B cell (primary cell): ENCODE measurements around the gene ACP7. TPM values are rescaled to one million over a fixed set of nuclear protein-coding genes. Genes with fewer than 3 reads are reported as not detected.
"Not testable (repeated sequence)": the region's sequence is repeated elsewhere in the genome, so short reads cannot be mapped to it uniquely, and the experiment has no call there.

Source experiments
- ATAC-seq: fragments of 200-7000 bp; cut with Tn5 transposase; one replicate; pipeline ENCODE4 v1.10.0; 2021; ENCODE audit warnings: low read depth, mild to moderate bottlenecking, moderate number of reproducible peaks, moderate library complexity
- CTCF ChIA-PET: fragments of 350-600 bp; sonication (Branson Sonifier 250); formaldehyde crosslinking; loops from one replicate; lab custom pipeline; 2021; ENCODE audit warnings: antibody characterized with exemption, inconsistent platforms; lab: Charles Lee
- POLR2A ChIA-PET: fragments of 350-600 bp; sonication (Branson Sonifier 250); formaldehyde crosslinking; loops from one replicate; lab custom pipeline; 2021; ENCODE audit warnings: antibody characterized with exemption; lab: Charles Lee
- DNase-seq: peaks from one replicate; pipeline ENCODE4 v3.0.0; 2013
- H2AFZ ChIP-seq: 2 replicates; pipeline ENCODE4 v1.6.1; 2012; ENCODE audit warnings: mild to moderate bottlenecking, low read depth, low read length; ENCODE audit not compliant: insufficient read depth, poor library complexity, severe bottlenecking
- H3K27ac ChIP-seq, 2 donors: 1 replicate in 1 of 2; 2 replicates in 1 of 2; pipeline ENCODE4 v1.5.1; 2012 to 2013; ENCODE audit warnings: low read length in 2 of 2, mild to moderate bottlenecking in 2 of 2, moderate library complexity in 1 of 2
- H3K27me3 ChIP-seq, 4 experiments: fragments of 200-600 bp in 1 of 4; sonication (generic) in 1 of 4; replicated peaks in 1 of 4; 1 replicate in 2 of 4; 2 replicates in 2 of 4; pipeline versions ENCODE4 v1.6.1 to v1.7.0; 2013 to 2016; ENCODE audit warnings: low read length in 3 of 4, mild to moderate bottlenecking in 2 of 4, mixed read lengths in 1 of 4, moderate library complexity in 1 of 4; ENCODE audit not compliant: insufficient read depth in 4 of 4, control insufficient read depth in 3 of 4; ENCODE audit errors: control extremely low read depth in 1 of 4
- H3K36me3 ChIP-seq, 2 experiments: replicated peaks in 1 of 2; 1 replicate in 1 of 2; 2 replicates in 1 of 2; pipeline versions ENCODE4 v1.6.1 to v1.7.1; 2013; ENCODE audit warnings: low read length in 1 of 2; ENCODE audit not compliant: insufficient read depth in 2 of 2, control insufficient read depth in 1 of 2; ENCODE audit errors: control extremely low read depth in 1 of 2, extremely low read depth in 1 of 2
- H3K4me1 ChIP-seq, 2 donors: fragments of 200-600 bp in 1 of 2; sonication (generic) in 1 of 2; 1 replicate in 1 of 2; 2 replicates in 1 of 2; pipeline versions ENCODE4 v1.5.1 to v1.6.1; 2013 to 2017; ENCODE audit warnings: low read length in 2 of 2; ENCODE audit not compliant: control insufficient read depth in 2 of 2, insufficient read depth in 2 of 2
- H3K4me2 ChIP-seq: replicated peaks from 2 replicates; pipeline ENCODE3; 2012; ENCODE audit warnings: mild to moderate bottlenecking, low read depth, low read length; ENCODE audit not compliant: poor library complexity, severe bottlenecking
- H3K4me3 ChIP-seq, 5 experiments: fragments of 200-600 bp in 1 of 5; sonication (generic) in 1 of 5; 1 replicate in 3 of 5; 2 replicates in 2 of 5; pipeline versions ENCODE4 v1.5.1 to v1.7.0; 2011 to 2016; ENCODE audit warnings: low read length in 4 of 5, mild to moderate bottlenecking in 4 of 5, low read depth in 2 of 5, control low read depth in 1 of 5, moderate library complexity in 1 of 5; ENCODE audit not compliant: insufficient read depth in 1 of 5; ENCODE audit errors: control extremely low read depth in 1 of 5, extremely low read depth in 1 of 5
- H3K79me2 ChIP-seq: fragments of 200-600 bp; sonication (generic); one replicate; pipeline ENCODE4 v1.6.0; 2016; ENCODE audit warnings: low read length; ENCODE audit not compliant: control insufficient read depth, insufficient read depth
- H3K9ac ChIP-seq: fragments of 200-600 bp; sonication (generic); 2 replicates; pipeline ENCODE4 v1.6.1; 2017; ENCODE audit warnings: mild to moderate bottlenecking, low read length, moderate library complexity
- H3K9me3 ChIP-seq, 3 donors: one replicate each; pipeline versions ENCODE4 v1.6.1 to v1.7.1; 2013; ENCODE audit warnings: low read length in 2 of 3; ENCODE audit not compliant: control insufficient read depth in 2 of 3, insufficient read depth in 1 of 3; ENCODE audit errors: control extremely low read depth in 1 of 3
- H4K20me1 ChIP-seq: 2 replicates; pipeline ENCODE4 v1.6.0; 2012; ENCODE audit warnings: mild to moderate bottlenecking, low read length; ENCODE audit not compliant: insufficient read depth, control insufficient read depth, poor library complexity, severe bottlenecking
- H3K27ac Mint-ChIP-seq: one replicate; pipeline ENCODE4 v1.8.0; 2021; ENCODE audit warnings: mixed read lengths
- H3K27me3 Mint-ChIP-seq: one replicate; pipeline ENCODE4 v1.8.0; 2021; ENCODE audit warnings: mixed read lengths
- H3K4me1 Mint-ChIP-seq: one replicate; pipeline ENCODE4 v1.8.0; 2021; ENCODE audit warnings: mixed read lengths
- H3K4me3 Mint-ChIP-seq: one replicate; pipeline ENCODE4 v1.8.0; 2021; ENCODE audit warnings: mixed read lengths
- H3K9me3 Mint-ChIP-seq: one replicate; pipeline ENCODE4 v1.8.0; 2022; ENCODE audit warnings: mixed read lengths; ENCODE audit not compliant: insufficient read depth
- CTCF ChIP-seq: fragments of 200-600 bp; IDR thresholded peaks from one replicate; pipeline ENCODE4 v1.8.0; 2022; ENCODE audit warnings: antibody characterized with exemption, mild to moderate bottlenecking
- EZH2 ChIP-seq: IDR thresholded peaks from 2 replicates; pipeline ENCODE4 v1.6.1; 2012; ENCODE audit warnings: borderline replicate concordance, low read depth, mild to moderate bottlenecking, moderate library complexity, low read length; ENCODE audit not compliant: insufficient read depth, poor library complexity, severe bottlenecking
- WGBS: methylation state at CpG from one replicate; pipeline ENCODE4 v1.1.5; 2013; ENCODE audit warnings: missing lambda C conversion rate; ENCODE audit not compliant: insufficient coverage; 5-methylcytosine and 5-hydroxymethylcytosine counted together
- intact Hi-C: fragments of 100-400 bp; cut with micrococcal nuclease; formaldehyde crosslinking; loops from one replicate; pipeline ENCODE4 v1.10.0; 2022
- polyA plus RNA-seq: library from polyadenylated mRNA; depleted of rRNA; stranded (reverse); fragments of >200 nt; gene quantifications from 2 replicates; pipeline ENCODE4 v1.2.3, GENCODE V29; 2012
- total RNA-seq, 2 donors: library from RNA; stranded (reverse); fragments of 120-200 nt in 1 of 2; gene quantifications; 1 replicate in 1 of 2; 2 replicates in 1 of 2; pipeline versions ENCODE4 v1.2.3 to v1.2.4, GENCODE V29; 2013 to 2022

Gene ACP7
- total and polyA plus RNA-seq, 2 donors (not counting 1 experiment from before 2014, with no cell fraction given) = not detected

- no peaks in the 10 kb centered on the region for H3K79me2 ChIP-seq
- Mint-ChIP-seq H3K27me3 (peaks cover 15% of the 10 kb centered on the region), H3K9me3 (no peaks in the 10 kb centered on the region), H3K4me1 (no peaks in the 10 kb centered on the region), H3K4me3 (no peak overlapping the region), H3K27ac (no peak overlapping the region)
- intact Hi-C loops = no loop called here
- H3K4me3 ChIP-seq = no peak overlapping the region
- H3K4me1 ChIP-seq = no peaks in the 10 kb centered on the region
- no peaks in the 10 kb centered on the region for H3K36me3 ChIP-seq
- no peak for TF ChIP-seq CTCF
- TF ChIP-seq EZH2 = no peak
- ChIA-PET CTCF (no interaction called here), POLR2A (no interaction called here)
- H3K9ac ChIP-seq = no peak overlapping the region
- no peak for ATAC-seq
- H2AFZ ChIP-seq = no peak overlapping the region
- H3K4me2 ChIP-seq = no peak overlapping the region
- H3K9me3 ChIP-seq = no peaks in the 10 kb centered on the region
- H4K20me1 ChIP-seq = no peaks in the 10 kb centered on the region
- no peaks in the 10 kb centered on the region for H3K27me3 ChIP-seq
- no peak for DNase-seq
- H3K27ac ChIP-seq = no peak overlapping the region
- no CpG with 5 or more reads among the region's 3 CpGs for WGBS
Measured at GRCh38 chr19:39065928-39066327, 18.2 kb upstream of the ACP7 start.

GRCh38 chr19:39067104-39067503, 17.1 kb upstream of the ACP7 start:
- POLR2A ChIA-PET = no interaction called here
- TF ChIP-seq EZH2 = no peak
- no peak for TF ChIP-seq CTCF
- Histone ChIP-seq H3K4me2 (no peak overlapping the region), H4K20me1 (no peaks in the 10 kb centered on the region), H3K4me1 (no peaks in the 10 kb centered on the region), H3K36me3 (no peaks in the 10 kb centered on the region), H2AFZ (no peak overlapping the region), H3K79me2 (no peaks in the 10 kb centered on the region), H3K9me3 (no peaks in the 10 kb centered on the region), H3K9ac (no peak overlapping the region), H3K27me3 (no peaks in the 10 kb centered on the region), H3K27ac (no peak overlapping the region), H3K4me3 (no peak overlapping the region)
- CTCF ChIA-PET = interaction anchor here (0.6 kb wide), 1 partner anchor 249 kb away, joined by 4 read pairs; no protein-coding TSS in a partner anchor
- intact Hi-C loops = no loop called here
- H3K27ac Mint-ChIP-seq = no peak overlapping the region
- H3K4me1 Mint-ChIP-seq = no peaks in the 10 kb centered on the region
- ATAC-seq (no peak), DNase-seq (no peak)
- 93% methylated on average over 4 of the region's 4 CpGs for WGBS
- peaks cover 15% of the 10 kb centered on the region for H3K27me3 Mint-ChIP-seq
- H3K4me3 Mint-ChIP-seq = no peak overlapping the region
- no peaks in the 10 kb centered on the region for H3K9me3 Mint-ChIP-seq

- H3K4me1 Mint-ChIP-seq, CTCF ChIA-PET, H3K4me2 ChIP-seq, H3K4me3 ChIP-seq, H3K36me3 ChIP-seq, H3K27me3 ChIP-seq, POLR2A ChIA-PET, H3K27ac ChIP-seq, H3K9me3 Mint-ChIP-seq, ATAC-seq, H3K4me3 Mint-ChIP-seq, intact Hi-C loops, H3K4me1 ChIP-seq, H4K20me1 ChIP-seq, H3K27ac Mint-ChIP-seq, H2AFZ ChIP-seq, DNase-seq, H3K9ac ChIP-seq, H3K79me2 ChIP-seq, H3K9me3 ChIP-seq: not testable (repeated sequence)
- peaks cover 15% of the 10 kb centered on the region for H3K27me3 Mint-ChIP-seq
- WGBS = no CpG with 5 or more reads among the region's 6 CpGs
Measured at GRCh38 chr19:39068259-39068658, 15.9 kb upstream of the ACP7 start.
